A549 (cell line): ENCODE results near the gene CAV2. TPM values are rescaled to one million over a fixed set of nuclear protein-coding genes. Genes with fewer than 3 reads are reported as not detected.

Source experiments
- ATAC-seq, 2 experiments: fragments of 200-7000 bp in 1 of 2; fragments of >200 bp in 1 of 2; cut with Nextera tagmentation in 1 of 2; cut with Tn5 transposase in 1 of 2; 3 replicates each; pipeline versions ENCODE4 v1.8.0 to v1.9.1; 2018 to 2020; ENCODE audit warnings: mild to moderate bottlenecking in 1 of 2, moderate library complexity in 1 of 2
- CTCF ChIA-PET: fragments of 300-600 bp; sonication (Branson Sonifier 250); formaldehyde crosslinking; extraction: SDS; loops from one replicate; lab custom pipeline; 2021; ENCODE audit warnings: antibody characterized with exemption, inconsistent platforms; lab: Yijun Ruan, JAX
- POLR2A ChIA-PET: fragments of 350-600 bp; formaldehyde crosslinking; extraction: SDS; loops from one replicate; lab custom pipeline; 2021; ENCODE audit warnings: antibody characterized with exemption, inconsistent platforms; lab: Yijun Ruan, JAX
- DNase-seq, 2 experiments: peaks; one replicate each; pipeline versions ENCODE4 v3.0.0 to v3.0.0-alpha.2; 2011 to 2016; ENCODE audit warnings: low read depth in 1 of 2, low spot score in 1 of 2
- FAIRE-seq: peaks from 2 replicates; lab custom pipeline; 2011; peaks lifted over from hg19 to GRCh38; lab: Jason Lieb, UNC
- H3K27ac ChIP-seq, 2 experiments: fragments of >200 bp; sonication (Bioruptor Twin); formaldehyde crosslinking; 3 replicates each; pipeline ENCODE4 v1.5.1; 2016 to 2017
- H3K4me1 ChIP-seq: fragments of >200 bp; sonication (Bioruptor Twin); formaldehyde crosslinking; 3 replicates; pipeline ENCODE4 v1.6.1; 2016
- H3K4me2 ChIP-seq: fragments of >200 bp; sonication (Bioruptor Twin); formaldehyde crosslinking; 3 replicates; pipeline ENCODE4 v1.6.1; 2016
- H3K4me3 ChIP-seq: fragments of >200 bp; sonication (Bioruptor Twin); formaldehyde crosslinking; 3 replicates; pipeline ENCODE4 v1.5.1; 2016
- H3K9me3 ChIP-seq: fragments of >200 bp; sonication (Bioruptor Twin); formaldehyde crosslinking; 3 replicates; pipeline ENCODE4 v1.6.1; 2016
- CBX2 ChIP-seq: fragments of 200-600 bp; sonication (generic); IDR thresholded peaks from 2 replicates; pipeline ENCODE4 v1.6.1; 2016; ENCODE audit warnings: low read depth, mild to moderate bottlenecking, borderline replicate concordance
- CEBPB ChIP-seq, 2 experiments: fragments of >200 bp in 1 of 2; sonication (Bioruptor Twin) in 1 of 2; formaldehyde crosslinking in 1 of 2; IDR thresholded peaks; 2 replicates each; pipeline ENCODE4 v1.6.1; 2012 to 2016
- CHD2 ChIP-seq: fragments of 150-350 bp; IDR thresholded peaks from 2 replicates; pipeline ENCODE4 v1.6.1; 2014; ENCODE audit warnings: low read length; ENCODE audit not compliant: partially characterized antibody
- CHD4 ChIP-seq: fragments of 200-600 bp; sonication (generic); IDR thresholded peaks from 2 replicates; pipeline ENCODE4 v1.6.1; 2016; ENCODE audit warnings: antibody characterized with exemption, mild to moderate bottlenecking, borderline replicate concordance
- ESRRA ChIP-seq: fragments of 150-350 bp; IDR thresholded peaks from 2 replicates; pipeline ENCODE4 v1.6.1; 2014; ENCODE audit warnings: mild to moderate bottlenecking, low read length, borderline replicate concordance
- FOSB ChIP-seq: fragments of 250-450 bp; sonication (Bioruptor Pico); IDR thresholded peaks from 2 replicates; pipeline ENCODE4 v1.5.0; 2020; ENCODE audit warnings: mild to moderate bottlenecking, moderate library complexity
- FOSL2 ChIP-seq, 2 experiments: fragments of 450-650 bp in 1 of 2; fragments of >200 bp in 1 of 2; sonication (Bioruptor Twin) in 1 of 2; formaldehyde crosslinking; IDR thresholded peaks; 2 replicates each; pipeline versions ENCODE4 v1.5.0 to v1.6.1; 2016 to 2020; ENCODE audit warnings: mild to moderate bottlenecking in 1 of 2, moderate library complexity in 1 of 2
- FOXS1 ChIP-seq: fragments of 250-450 bp; sonication (Bioruptor Pico); IDR thresholded peaks from 2 replicates; pipeline ENCODE4 v1.5.0; 2020; ENCODE audit warnings: mild to moderate bottlenecking, moderate library complexity
- GATA3 ChIP-seq: IDR thresholded peaks from 2 replicates; pipeline ENCODE4 v1.6.1; 2012; ENCODE audit warnings: borderline replicate concordance
- HOXA7 ChIP-seq: fragments of 250-450 bp; sonication (Bioruptor Pico); IDR thresholded peaks from 2 replicates; pipeline ENCODE4 v1.5.0; 2020; ENCODE audit warnings: mild to moderate bottlenecking, moderate library complexity
- HOXB5 ChIP-seq: fragments of 250-450 bp; sonication (Bioruptor Pico); IDR thresholded peaks from 2 replicates; pipeline ENCODE4 v1.5.0; 2020; ENCODE audit warnings: mild to moderate bottlenecking, moderate library complexity
- JUNB ChIP-seq: fragments of >200 bp; sonication (Bioruptor Twin); formaldehyde crosslinking; IDR thresholded peaks from 2 replicates; pipeline ENCODE4 v1.6.1; 2016
- KDM1A ChIP-seq: fragments of 200-600 bp; sonication (generic); IDR thresholded peaks from 2 replicates; pipeline ENCODE4 v1.6.1; 2016; ENCODE audit warnings: low read depth, mild to moderate bottlenecking
- KDM5A ChIP-seq: fragments of 200-600 bp; sonication (generic); IDR thresholded peaks from 2 replicates; pipeline ENCODE4 v1.6.1; 2016; ENCODE audit warnings: antibody characterized with exemption, mild to moderate bottlenecking
- MAZ ChIP-seq: fragments of 150-350 bp; IDR thresholded peaks from 2 replicates; pipeline ENCODE4 v1.6.1; 2014; ENCODE audit warnings: antibody characterized with exemption, low read depth, low read length, borderline replicate concordance
- MYC ChIP-seq: IDR thresholded peaks from 2 replicates; pipeline ENCODE4 v1.6.1; 2012; ENCODE audit warnings: mild to moderate bottlenecking, inconsistent platforms, low read length, improper control_type of control experiment, borderline replicate concordance
- NPAS2 ChIP-seq: fragments of 250-450 bp; sonication (Bioruptor Pico); IDR thresholded peaks from 2 replicates; pipeline ENCODE4 v1.8.0; 2022; ENCODE audit warnings: mild to moderate bottlenecking, moderate library complexity, borderline replicate concordance
- ZC3H11A ChIP-seq: fragments of 450-650 bp; IDR thresholded peaks from 2 replicates; pipeline ENCODE4 v1.6.1; 2014; ENCODE audit warnings: antibody characterized with exemption, mild to moderate bottlenecking
- WGBS: methylation state at CpG from one replicate; pipeline ENCODE4 v1.1.6; 2017; ENCODE audit errors: missing lambda C conversion rate; 5-methylcytosine and 5-hydroxymethylcytosine counted together
- polyA plus RNA-seq, 4 experiments: library from polyadenylated mRNA; depleted of rRNA in 3 of 4; stranded (reverse); fragments of >200 nt; fragmentation: RNase III in 1 of 4; extraction: RNeasy Plus Mini Kit Qiagen cat#74134 plus additional on column Dnase treatment in 1 of 4; gene quantifications; 2 replicates in 3 of 4; 3 replicates in 1 of 4; pipeline ENCODE4 v1.2.3, GENCODE V29; 2011 to 2017
- TF ChIP-seq, protein P1 (sequence below): fragments of 150-350 bp; IDR thresholded peaks from 2 replicates; pipeline ENCODE4 v1.6.1; 2014; ENCODE audit warnings: low read depth, mild to moderate bottlenecking, low read length
- TF ChIP-seq, protein P2 (sequence below): fragments of 450-650 bp; IDR thresholded peaks from 2 replicates; pipeline ENCODE4 v1.6.1; 2014; ENCODE audit warnings: antibody characterized with exemption
- TF ChIP-seq, protein P3 (sequence below): IDR thresholded peaks from 2 replicates; pipeline ENCODE4 v1.6.1; 2012
- TF ChIP-seq, protein P4 (sequence below): IDR thresholded peaks from 2 replicates; pipeline ENCODE4 v1.6.1; 2012; ENCODE audit warnings: low read depth, borderline replicate concordance

CAV2 gene
- polyA plus RNA-seq, 2 of the 4 experiments (the other 2 are of a cell fraction): 156 to 257 TPM

DNA sequence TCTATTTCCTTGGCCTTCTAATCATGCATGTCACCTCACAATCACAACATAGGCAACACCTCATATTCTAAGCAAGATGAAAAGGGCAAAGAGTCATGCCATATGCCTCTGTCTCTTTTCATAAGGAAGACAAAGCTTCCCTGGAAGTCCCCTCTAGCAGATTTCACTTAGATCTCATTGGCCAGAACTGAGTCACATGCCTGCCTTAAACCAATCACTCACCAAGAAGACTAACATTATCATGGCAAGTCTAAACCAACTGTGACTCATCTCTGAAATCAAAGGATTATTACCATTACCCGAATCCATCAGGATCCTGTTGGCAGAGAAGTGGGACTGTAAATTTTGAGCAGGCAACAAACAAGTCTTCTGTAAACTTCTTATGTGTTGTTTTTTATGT is 53.1 kb downstream of the CAV2 start:
- H3K9me3 ChIP-seq: no peaks in the 10 kb centered on the region
- peaks cover 39% of the 10 kb centered on the region for H3K4me1 ChIP-seq
- ATAC-seq (peak in 1 of 2 experiments; percentile 55; a peak in 3 of 6 replicates), DNase-seq (peak in 1 of 2 experiments; percentile 53)
- 42% methylated on average over 1 of the region's 1 CpG for WGBS
- H3K4me2 ChIP-seq: 0 out of 3 replicates have a peak overlapping the region, but pooled peaks have one; percentile 2
- POLR2A ChIA-PET: no interaction called here
- TF ChIP-seq FOSL2 (IDR thresholded peaks at IDR 0.05) (no peak), FOSL2 (CRISPR knock-in tag; IDR thresholded peaks at IDR 0.05) (peak; percentile 66), FOSB (CRISPR knock-in tag) (no peak), HOXB5 (CRISPR knock-in tag) (no peak), MYC (no peak), CHD2 (no peak), CHD4 (no peak), ESRRA (no peak), JUNB (no peak), KDM5A (no peak), MAZ (no peak), CBX2 (no peak), GATA3 (no peak), FOXS1 (CRISPR knock-in tag) (no peak)
- TF ChIP-seq, protein P1, sequence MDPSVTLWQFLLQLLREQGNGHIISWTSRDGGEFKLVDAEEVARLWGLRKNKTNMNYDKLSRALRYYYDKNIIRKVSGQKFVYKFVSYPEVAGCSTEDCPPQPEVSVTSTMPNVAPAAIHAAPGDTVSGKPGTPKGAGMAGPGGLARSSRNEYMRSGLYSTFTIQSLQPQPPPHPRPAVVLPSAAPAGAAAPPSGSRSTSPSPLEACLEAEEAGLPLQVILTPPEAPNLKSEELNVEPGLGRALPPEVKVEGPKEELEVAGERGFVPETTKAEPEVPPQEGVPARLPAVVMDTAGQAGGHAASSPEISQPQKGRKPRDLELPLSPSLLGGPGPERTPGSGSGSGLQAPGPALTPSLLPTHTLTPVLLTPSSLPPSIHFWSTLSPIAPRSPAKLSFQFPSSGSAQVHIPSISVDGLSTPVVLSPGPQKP: no peak
- TF ChIP-seq, protein P2, sequence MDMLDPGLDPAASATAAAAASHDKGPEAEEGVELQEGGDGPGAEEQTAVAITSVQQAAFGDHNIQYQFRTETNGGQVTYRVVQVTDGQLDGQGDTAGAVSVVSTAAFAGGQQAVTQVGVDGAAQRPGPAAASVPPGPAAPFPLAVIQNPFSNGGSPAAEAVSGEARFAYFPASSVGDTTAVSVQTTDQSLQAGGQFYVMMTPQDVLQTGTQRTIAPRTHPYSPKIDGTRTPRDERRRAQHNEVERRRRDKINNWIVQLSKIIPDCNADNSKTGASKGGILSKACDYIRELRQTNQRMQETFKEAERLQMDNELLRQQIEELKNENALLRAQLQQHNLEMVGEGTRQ: peak; percentile 83
- TF ChIP-seq, protein P3, sequence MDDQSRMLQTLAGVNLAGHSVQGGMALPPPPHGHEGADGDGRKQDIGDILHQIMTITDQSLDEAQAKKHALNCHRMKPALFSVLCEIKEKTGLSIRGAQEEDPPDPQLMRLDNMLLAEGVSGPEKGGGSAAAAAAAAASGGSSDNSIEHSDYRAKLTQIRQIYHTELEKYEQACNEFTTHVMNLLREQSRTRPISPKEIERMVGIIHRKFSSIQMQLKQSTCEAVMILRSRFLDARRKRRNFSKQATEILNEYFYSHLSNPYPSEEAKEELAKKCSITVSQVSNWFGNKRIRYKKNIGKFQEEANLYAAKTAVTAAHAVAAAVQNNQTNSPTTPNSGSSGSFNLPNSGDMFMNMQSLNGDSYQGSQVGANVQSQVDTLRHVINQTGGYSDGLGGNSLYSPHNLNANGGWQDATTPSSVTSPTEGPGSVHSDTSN: no peak
- TF ChIP-seq, all 56 proteins: peak for 2
- 0 out of 6 replicates have a peak overlapping the region, but pooled peaks of 1 of the 2 experiments have one; percentile 21 for H3K27ac ChIP-seq
- FAIRE-seq: no peak
- CTCF ChIA-PET: interaction anchor here (1.0 to 3.1 kb wide), 2 partner anchors 10 to 27 kb away, joined by 3 to 16 read pairs; no protein-coding TSS in a partner anchor
- H3K4me3 ChIP-seq: no peak overlapping the region

DNA sequence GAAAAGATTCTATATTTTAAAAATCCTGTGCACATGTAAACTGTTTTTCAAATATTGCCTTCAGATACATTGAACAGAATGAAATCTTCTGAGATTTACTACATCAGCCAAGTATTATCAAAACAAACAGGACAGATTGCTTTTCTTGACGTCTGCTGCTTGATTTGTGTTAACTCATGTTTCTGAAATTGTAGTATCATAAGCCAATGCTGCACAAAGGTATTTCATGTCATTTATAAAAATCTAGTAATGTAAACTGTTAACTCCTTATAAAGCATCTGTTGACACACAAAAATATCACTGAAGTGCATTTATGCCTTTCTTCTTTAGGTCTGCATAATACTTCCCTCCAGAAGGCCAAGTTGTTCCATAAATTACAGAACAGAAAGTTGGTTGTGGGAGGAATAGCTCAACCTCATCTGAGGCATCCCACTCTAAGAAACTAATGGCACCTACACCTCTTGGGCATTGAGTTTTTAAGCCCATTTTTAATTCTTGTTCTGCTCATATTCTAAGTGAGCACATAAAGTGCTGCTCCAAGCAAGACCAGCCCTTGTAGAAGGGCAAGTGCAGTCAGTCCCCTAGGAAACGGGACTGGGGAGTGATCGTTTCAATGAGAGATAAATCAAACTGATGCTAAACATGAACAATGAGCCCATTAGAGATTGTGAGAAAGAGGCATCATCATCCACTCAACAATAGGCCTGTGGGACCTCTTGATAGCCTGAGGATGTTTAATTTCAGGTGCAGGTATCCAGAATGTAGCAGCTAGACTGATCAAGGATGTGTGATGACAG is 53.8 kb downstream of the CAV2 start:
- no peak for ATAC-seq
- no peak for TF ChIP-seq ZC3H11A
- no peak for TF ChIP-seq HOXA7 (CRISPR knock-in tag)
- TF ChIP-seq, protein P2: no peak
- TF ChIP-seq, protein P4, sequence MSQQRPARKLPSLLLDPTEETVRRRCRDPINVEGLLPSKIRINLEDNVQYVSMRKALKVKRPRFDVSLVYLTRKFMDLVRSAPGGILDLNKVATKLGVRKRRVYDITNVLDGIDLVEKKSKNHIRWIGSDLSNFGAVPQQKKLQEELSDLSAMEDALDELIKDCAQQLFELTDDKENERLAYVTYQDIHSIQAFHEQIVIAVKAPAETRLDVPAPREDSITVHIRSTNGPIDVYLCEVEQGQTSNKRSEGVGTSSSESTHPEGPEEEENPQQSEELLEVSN: no peak
- no peak for TF ChIP-seq KDM1A
- TF ChIP-seq JUNB: no peak
- TF ChIP-seq CEBPB (IDR thresholded peaks at IDR 0.05): no peak
- TF ChIP-seq NPAS2: no peak
- Histone ChIP-seq H3K4me2 (no peak overlapping the region), H3K27ac (peak overlapping the region; percentile 15 to 39; a peak in 1 of 6 replicates), H3K4me1 (peaks cover 39% of the 10 kb centered on the region), H3K9me3 (no peaks in the 10 kb centered on the region), H3K4me3 (no peak overlapping the region)
- DNase-seq: no peak
- CTCF ChIA-PET: interaction anchor here (3.1 kb wide), 1 partner anchor 27 kb away, joined by 16 read pairs; no protein-coding TSS in a partner anchor
- no peak for FAIRE-seq
- 72% methylated on average over 3 of the region's 3 CpGs for WGBS
- POLR2A ChIA-PET: no interaction called here
